ENCODE data around the gene SEMA3C. TPM values are rescaled to one million over a fixed set of nuclear protein-coding genes. Genes with fewer than 3 reads are reported as not detected.

The SEMA3C gene
- total RNA-seq, 1 donor from 2014 or later = 37.2 TPM

DNA sequence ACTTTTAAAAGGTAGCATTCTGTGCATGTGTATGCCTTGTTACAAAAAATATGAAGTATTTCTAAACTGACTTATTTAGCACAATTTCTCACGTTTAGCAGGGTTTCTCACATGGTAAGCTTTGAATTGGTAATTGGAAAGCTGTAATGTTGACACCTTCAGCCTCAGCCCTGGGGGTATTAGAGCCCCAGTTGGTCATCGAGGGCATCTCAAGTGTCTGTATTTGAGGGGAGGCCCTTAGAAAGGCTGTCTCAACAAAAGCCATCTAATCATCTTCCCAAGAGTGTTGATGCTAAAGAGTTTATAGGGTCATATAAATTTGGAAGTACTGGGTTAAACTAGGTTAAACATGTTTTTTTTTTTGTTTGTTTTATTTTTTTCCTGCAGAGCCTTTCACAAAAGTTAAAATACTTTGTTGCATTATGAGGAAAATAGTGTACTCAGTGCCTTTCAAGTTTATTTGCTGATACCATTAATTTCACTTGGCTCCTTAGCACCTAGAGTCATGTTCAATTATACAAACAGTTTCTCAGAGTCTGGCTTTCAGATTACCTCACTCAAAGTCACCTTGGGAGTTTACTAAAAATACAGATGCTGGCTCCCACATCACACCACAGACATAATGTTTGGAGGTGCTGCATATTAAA is 146.4 kb downstream of the SEMA3C start:
- ATAC-seq (no peak), DNase-seq (no peak)
- H3K27ac ChIP-seq = no peak overlapping the region
- H3K27me3 ChIP-seq = no peaks in the 10 kb centered on the region
- H3K36me3 ChIP-seq = no peaks in the 10 kb centered on the region
- H3K9me3 ChIP-seq = no peaks in the 10 kb centered on the region
- TF ChIP-seq, protein P1, sequence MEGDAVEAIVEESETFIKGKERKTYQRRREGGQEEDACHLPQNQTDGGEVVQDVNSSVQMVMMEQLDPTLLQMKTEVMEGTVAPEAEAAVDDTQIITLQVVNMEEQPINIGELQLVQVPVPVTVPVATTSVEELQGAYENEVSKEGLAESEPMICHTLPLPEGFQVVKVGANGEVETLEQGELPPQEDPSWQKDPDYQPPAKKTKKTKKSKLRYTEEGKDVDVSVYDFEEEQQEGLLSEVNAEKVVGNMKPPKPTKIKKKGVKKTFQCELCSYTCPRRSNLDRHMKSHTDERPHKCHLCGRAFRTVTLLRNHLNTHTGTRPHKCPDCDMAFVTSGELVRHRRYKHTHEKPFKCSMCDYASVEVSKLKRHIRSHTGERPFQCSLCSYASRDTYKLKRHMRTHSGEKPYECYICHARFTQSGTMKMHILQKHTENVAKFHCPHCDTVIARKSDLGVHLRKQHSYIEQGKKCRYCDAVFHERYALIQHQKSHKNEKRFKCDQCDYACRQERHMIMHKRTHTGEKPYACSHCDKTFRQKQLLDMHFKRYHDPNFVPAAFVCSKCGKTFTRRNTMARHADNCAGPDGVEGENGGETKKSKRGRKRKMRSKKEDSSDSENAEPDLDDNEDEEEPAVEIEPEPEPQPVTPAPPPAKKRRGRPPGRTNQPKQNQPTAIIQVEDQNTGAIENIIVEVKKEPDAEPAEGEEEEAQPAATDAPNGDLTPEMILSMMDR (IDR thresholded peaks at IDR 0.05) = no peak
- intact Hi-C loops (cut with DNase I) = no loop called here
- no peak overlapping the region for H3K4me3 ChIP-seq
- H3K4me1 ChIP-seq = no peaks in the 10 kb centered on the region

DNA sequence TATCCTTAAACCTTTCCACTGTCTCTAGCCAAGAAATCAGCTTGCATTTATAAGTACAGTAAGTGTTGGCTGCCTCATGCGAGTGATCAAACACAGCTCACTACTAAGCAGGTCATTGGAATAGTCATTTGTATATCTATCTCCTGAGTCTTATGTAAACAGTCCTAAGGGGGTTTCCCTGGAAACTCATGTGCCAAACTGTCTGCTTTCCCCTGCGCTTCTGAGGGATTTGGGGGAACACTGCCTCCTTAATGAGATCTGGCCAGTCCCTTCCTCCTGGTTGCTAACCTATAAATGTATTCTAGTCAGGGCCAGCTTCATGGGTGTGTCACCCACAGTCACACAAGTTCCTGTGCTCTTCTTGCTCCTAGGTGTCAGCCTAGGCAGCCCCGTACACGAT is 147.3 kb downstream of the SEMA3C start:
- H3K4me3 ChIP-seq = no peak overlapping the region
- intact Hi-C loops (cut with DNase I) = no loop called here
- no peak overlapping the region for H3K27ac ChIP-seq
- TF ChIP-seq, protein P1 (IDR thresholded peaks at IDR 0.05) = no peak
- H3K9me3 ChIP-seq = no peaks in the 10 kb centered on the region
- H3K36me3 ChIP-seq = no peaks in the 10 kb centered on the region
- H3K4me1 ChIP-seq = no peaks in the 10 kb centered on the region
- no peaks in the 10 kb centered on the region for H3K27me3 ChIP-seq
- ATAC-seq = peak; percentile 20
- no peak for DNase-seq

DNA sequence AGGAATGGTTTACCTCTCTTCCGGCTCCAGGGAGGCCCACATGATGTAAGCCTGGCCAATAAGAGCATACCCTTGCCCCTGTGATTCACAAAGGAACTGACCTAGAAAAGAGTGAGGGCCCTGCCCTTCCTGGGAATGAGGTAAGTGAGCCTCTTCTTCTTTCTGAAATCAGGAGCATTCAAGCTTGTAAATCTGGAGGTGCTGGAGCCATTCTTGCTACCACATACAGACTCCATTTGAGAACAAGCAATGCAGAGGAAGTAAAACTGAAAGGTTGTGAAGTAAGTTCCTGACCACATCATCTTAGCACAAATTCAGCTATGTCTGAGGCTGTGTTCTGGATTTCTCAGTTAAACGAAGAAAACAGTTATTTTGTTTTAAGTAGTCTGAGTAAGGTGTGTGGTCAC is 148.2 kb downstream of the SEMA3C start:
- Histone ChIP-seq H3K4me1 (no peaks in the 10 kb centered on the region), H3K27me3 (no peaks in the 10 kb centered on the region), H3K4me3 (no peak overlapping the region), H3K27ac (no peak overlapping the region), H3K9me3 (no peaks in the 10 kb centered on the region), H3K36me3 (no peaks in the 10 kb centered on the region)
- DNase-seq (no peak), ATAC-seq (peak; percentile 72)
- TF ChIP-seq, protein P1 (IDR thresholded peaks at IDR 0.05) = no peak
- intact Hi-C loops (cut with DNase I) = no loop called here

DNA sequence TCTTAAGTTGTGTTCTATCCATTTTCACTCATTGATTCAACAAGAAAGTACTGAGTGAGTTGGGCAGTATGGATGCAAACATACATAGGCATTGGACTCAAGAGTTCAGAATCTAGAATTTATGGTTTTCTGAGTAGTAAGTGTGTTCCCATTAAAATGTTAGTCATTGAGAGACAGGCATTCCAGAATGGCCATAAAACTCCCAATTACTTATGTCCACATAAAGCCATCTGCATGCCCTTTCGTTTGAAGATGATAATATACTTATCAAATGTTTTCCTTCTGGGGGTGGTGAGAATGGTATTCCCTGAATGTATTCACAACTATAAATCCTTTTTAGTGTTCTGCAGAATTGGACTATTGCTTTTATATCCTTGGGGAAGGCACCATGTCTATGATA is 148.8 kb downstream of the SEMA3C start:
- DNase-seq (no peak), ATAC-seq (no peak)
- no peak overlapping the region for H3K27ac ChIP-seq
- no peaks in the 10 kb centered on the region for H3K27me3 ChIP-seq
- H3K36me3 ChIP-seq = no peaks in the 10 kb centered on the region
- no peaks in the 10 kb centered on the region for H3K4me1 ChIP-seq
- H3K4me3 ChIP-seq = no peak overlapping the region
- TF ChIP-seq, protein P1 (IDR thresholded peaks at IDR 0.05) = no peak
- intact Hi-C loops (cut with DNase I) = no loop called here
- no peaks in the 10 kb centered on the region for H3K9me3 ChIP-seq

DNA sequence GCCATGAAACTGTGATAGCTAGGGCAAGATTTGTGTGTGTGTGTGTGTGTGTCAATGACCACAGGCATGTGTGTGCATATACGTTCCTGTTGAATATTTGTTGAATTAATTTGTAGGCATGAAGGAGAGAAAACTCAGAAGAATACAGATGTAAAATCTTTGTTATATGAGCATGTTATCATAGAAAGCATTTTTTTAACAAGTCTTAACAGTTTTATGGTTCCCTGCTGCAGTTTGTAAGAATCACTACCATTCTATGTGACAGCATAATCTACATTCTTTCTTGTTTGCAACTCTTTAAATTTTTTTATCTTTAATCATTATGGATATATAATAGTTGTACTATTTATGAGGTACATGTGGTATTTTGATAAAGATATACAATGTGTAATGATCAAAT is 150.1 kb downstream of the SEMA3C start:
- ATAC-seq = no peak
- no peak overlapping the region for H3K4me3 ChIP-seq
- intact Hi-C loops (cut with DNase I) = no loop called here

More for the DNA sequence above, 150.1 kb downstream of the SEMA3C start:
- Histone ChIP-seq H3K27me3 (no peaks in the 10 kb centered on the region), H3K4me1 (no peaks in the 10 kb centered on the region), H3K36me3 (no peaks in the 10 kb centered on the region), H3K9me3 (no peaks in the 10 kb centered on the region), H3K27ac (no peak overlapping the region)
- TF ChIP-seq, protein P1 (IDR thresholded peaks at IDR 0.05) = no peak
- DNase-seq = no peak

All from upper lobe of right lung (tissue), 1 donor.